Spleen (tissue), 11 donors: ENCODE measurements around the gene MYLK4. TPM values are rescaled to one million over a fixed set of nuclear protein-coding genes. Genes with fewer than 3 reads are reported as not detected.

Source experiments
- DNase-seq: peaks from one replicate; pipeline ENCODE4 v3.0.0-alpha.2; 2020
- H3K27ac ChIP-seq, 8 donors: fragments of 200-600 bp; sonication (generic) in 7 of 8; 1 replicate in 4 of 8; 2 replicates in 4 of 8; pipeline versions ENCODE4 v1.5.0 to v1.8.0; 2016 to 2021; ENCODE audit warnings: inconsistent platforms in 4 of 8, mild to moderate bottlenecking in 4 of 8, moderate library complexity in 1 of 8
- H3K27me3 ChIP-seq, 7 donors: fragments of 200-600 bp; sonication (generic) in 6 of 7; replicated peaks in 1 of 7; 1 replicate in 4 of 7; 2 replicates in 3 of 7; pipeline versions ENCODE4 v1.5.0 to v1.8.0; 2016 to 2021; ENCODE audit warnings: inconsistent platforms in 3 of 7, mild to moderate bottlenecking in 1 of 7
- H3K36me3 ChIP-seq, 6 donors: fragments of 200-600 bp; sonication (generic) in 5 of 6; 1 replicate in 4 of 6; 2 replicates in 2 of 6; pipeline versions ENCODE4 v1.5.0 to v1.8.0; 2016 to 2021; ENCODE audit warnings: inconsistent platforms in 2 of 6
- H3K4me1 ChIP-seq, 6 donors: fragments of 200-600 bp; sonication (generic) in 5 of 6; 1 replicate in 3 of 6; 2 replicates in 3 of 6; pipeline versions ENCODE4 v1.5.0 to v1.8.0; 2016 to 2021; ENCODE audit warnings: inconsistent platforms in 3 of 6
- H3K4me3 ChIP-seq, 8 donors: fragments of 200-600 bp; sonication (generic) in 7 of 8; 1 replicate in 4 of 8; 2 replicates in 4 of 8; pipeline versions ENCODE4 v1.5.0 to v1.8.0; 2016 to 2021; ENCODE audit warnings: inconsistent platforms in 4 of 8, mild to moderate bottlenecking in 4 of 8, moderate library complexity in 2 of 8
- H3K9me3 ChIP-seq, 8 donors: fragments of 200-600 bp; sonication (generic) in 7 of 8; 1 replicate in 4 of 8; 2 replicates in 4 of 8; pipeline versions ENCODE4 v1.5.0 to v1.8.0; 2016 to 2021; ENCODE audit warnings: inconsistent platforms in 4 of 8
- POLR2A ChIP-seq, 3 donors: fragments of 450-650 bp; IDR thresholded peaks; one replicate each; pipeline ENCODE4 v1.5.1; 2017; ENCODE audit warnings: antibody characterized with exemption in 3 of 3, mild to moderate bottlenecking in 1 of 3
- POLR2AphosphoS5 ChIP-seq, 3 donors: sonication (generic); formaldehyde crosslinking; IDR thresholded peaks; one replicate each; pipeline ENCODE4 v1.5.1; 2017; ENCODE audit warnings: antibody characterized with exemption in 3 of 3
- WGBS, 5 donors: extraction: QIAGEN DNeasy Blood & Tissue Kit in 3 of 5; methylation state at CpG; one replicate each; pipeline versions ENCODE4 v1.1.5 to v1.1.7; 2013 to 2018; 5-methylcytosine and 5-hydroxymethylcytosine counted together
- intact Hi-C: fragments of 100-400 bp; cut with DNase I; formaldehyde crosslinking; loops from one replicate; pipeline ENCODE4 v1.15.0; 2023; ENCODE audit warnings: low total_unique reads
- polyA plus RNA-seq, 3 donors: library from polyadenylated mRNA; stranded (reverse); fragments of 200-250 nt; gene quantifications; one replicate each; pipeline ENCODE4 v1.2.1, GENCODE V29; 2013
- total RNA-seq, 7 donors: library from RNA; depleted of rRNA in 3 of 7; stranded (reverse); fragments of >200 nt in 3 of 7; fragmentation: NEBNext Ultra II Directional in 4 of 7; extraction: Animal tissue kit (Norgen Biotek cat#: 25700) in 4 of 7; gene quantifications; one replicate each; pipeline versions ENCODE4 v1.1.0 to v1.2.1, GENCODE V29; 2016 to 2021
- TF ChIP-seq, protein P1 (sequence below), 11 experiments: fragments of 200-600 bp in 7 of 11; fragments of 450-650 bp in 4 of 11; sonication (generic) in 4 of 11; IDR thresholded peaks in 8 of 11; conservative IDR thresholded peaks in 3 of 11; 1 replicate in 7 of 11; 2 replicates in 4 of 11; pipeline versions ENCODE4 v1.4.0 to v1.8.0; 2016 to 2021; ENCODE audit warnings: antibody characterized with exemption in 11 of 11, inconsistent platforms in 4 of 11, mild to moderate bottlenecking in 1 of 11
- donor health status: healthy with polysubstance abuse.
- donor health status: DM: no; HTN: no; CAD: no; lungs with moderate emphysema.
- donor health status: DM: no; HTN: no; CAD: no.
- donor health status: Bipolar disorder and iron deficiency.
- donor health status: healthy.
- donor health status: DM: no; HTN: no; CAD: no.
- donor health status: DM: yes; HTN: yes; CAD: no.

MYLK4 gene
- total and polyA plus RNA-seq, 10 donors = 0.21 to 1.9 (median 0.76) TPM

DNA sequence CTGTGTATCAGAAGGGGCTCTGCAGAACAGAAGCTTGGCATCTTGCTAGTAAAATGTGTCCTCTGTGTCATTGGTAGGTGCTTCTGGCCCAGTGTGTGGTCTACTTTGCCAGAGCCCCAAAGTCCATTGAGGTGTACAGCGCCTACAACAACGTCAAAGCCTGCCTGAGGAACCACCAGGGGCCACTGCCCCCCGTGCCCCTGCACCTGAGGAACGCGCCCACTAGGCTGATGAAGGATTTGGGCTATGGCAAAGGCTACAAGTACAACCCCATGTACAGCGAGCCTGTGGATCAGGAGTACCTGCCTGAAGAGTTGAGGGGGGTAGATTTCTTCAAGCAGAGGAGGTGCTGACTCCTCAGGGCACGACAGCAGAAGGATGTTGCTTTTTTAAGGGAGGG, 34.2 kb upstream of the MYLK4 start:
- Histone ChIP-seq H3K27me3 (no peaks in the 10 kb centered on the region), H3K4me1 (peaks cover 0 to 19% (median 7%) of the 10 kb centered on the region in 6 donors), H3K4me3 (no peak overlapping the region), H3K36me3 (peaks cover 0 to 87% (median 37%) of the 10 kb centered on the region in 6 donors), H3K9me3 (no peaks in the 10 kb centered on the region), H3K27ac (no peak overlapping the region)
- no peak for DNase-seq
- intact Hi-C loops = no loop called here
- TF ChIP-seq POLR2A (IDR thresholded peaks at IDR 0.05) (no peak), POLR2AphosphoS5 (IDR thresholded peaks at IDR 0.05) (no peak)
- TF ChIP-seq, protein P1, sequence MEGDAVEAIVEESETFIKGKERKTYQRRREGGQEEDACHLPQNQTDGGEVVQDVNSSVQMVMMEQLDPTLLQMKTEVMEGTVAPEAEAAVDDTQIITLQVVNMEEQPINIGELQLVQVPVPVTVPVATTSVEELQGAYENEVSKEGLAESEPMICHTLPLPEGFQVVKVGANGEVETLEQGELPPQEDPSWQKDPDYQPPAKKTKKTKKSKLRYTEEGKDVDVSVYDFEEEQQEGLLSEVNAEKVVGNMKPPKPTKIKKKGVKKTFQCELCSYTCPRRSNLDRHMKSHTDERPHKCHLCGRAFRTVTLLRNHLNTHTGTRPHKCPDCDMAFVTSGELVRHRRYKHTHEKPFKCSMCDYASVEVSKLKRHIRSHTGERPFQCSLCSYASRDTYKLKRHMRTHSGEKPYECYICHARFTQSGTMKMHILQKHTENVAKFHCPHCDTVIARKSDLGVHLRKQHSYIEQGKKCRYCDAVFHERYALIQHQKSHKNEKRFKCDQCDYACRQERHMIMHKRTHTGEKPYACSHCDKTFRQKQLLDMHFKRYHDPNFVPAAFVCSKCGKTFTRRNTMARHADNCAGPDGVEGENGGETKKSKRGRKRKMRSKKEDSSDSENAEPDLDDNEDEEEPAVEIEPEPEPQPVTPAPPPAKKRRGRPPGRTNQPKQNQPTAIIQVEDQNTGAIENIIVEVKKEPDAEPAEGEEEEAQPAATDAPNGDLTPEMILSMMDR (IDR thresholded peaks at IDR 0.05 in 8 of 11, conservative IDR thresholded peaks at IDR 0.05 in 3 of 11) = no peak
- WGBS, 5 donors = 91 to 96% (median 93%) methylated on average over 3 to 7 of the region's 7 CpGs

DNA sequence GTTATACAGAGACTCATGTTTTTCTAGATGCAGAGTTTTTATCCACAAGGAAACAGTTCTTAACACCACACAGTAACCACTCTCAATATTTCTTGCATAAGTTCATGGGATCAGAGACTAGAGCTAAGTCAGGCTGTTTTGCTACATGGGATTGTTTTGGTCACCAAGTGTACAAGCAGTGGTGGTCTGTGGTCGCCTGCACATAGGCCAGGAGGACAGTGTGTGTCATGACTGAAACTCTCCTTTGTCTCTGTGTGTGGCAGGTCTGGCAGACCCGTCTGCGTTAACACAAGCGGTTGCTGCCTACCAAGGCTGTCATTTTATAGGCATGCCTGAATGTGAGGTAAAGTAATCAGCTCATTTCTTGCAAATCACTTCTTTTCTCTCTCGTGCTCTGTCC, 33.3 kb upstream of the MYLK4 start:
- Histone ChIP-seq H3K36me3 (peaks cover 0 to 96% (median 46%) of the 10 kb centered on the region in 6 donors), H3K4me1 (peaks cover 0 to 19% (median 7%) of the 10 kb centered on the region in 6 donors), H3K27ac (peak overlapping the region in 1 of 8 donors; percentile 15), H3K4me3 (no peak overlapping the region), H3K9me3 (no peaks in the 10 kb centered on the region), H3K27me3 (no peaks in the 10 kb centered on the region)
- DNase-seq = no peak
- TF ChIP-seq POLR2AphosphoS5 (IDR thresholded peaks at IDR 0.05) = no peak
- TF ChIP-seq, protein P1 (IDR thresholded peaks at IDR 0.05 in 8 of 11, conservative IDR thresholded peaks at IDR 0.05 in 3 of 11) = no peak
- WGBS, 5 donors = 75 to 92% (median 84%) methylated on average over 5 of the region's 5 CpGs
- intact Hi-C loops = no loop called here

DNA sequence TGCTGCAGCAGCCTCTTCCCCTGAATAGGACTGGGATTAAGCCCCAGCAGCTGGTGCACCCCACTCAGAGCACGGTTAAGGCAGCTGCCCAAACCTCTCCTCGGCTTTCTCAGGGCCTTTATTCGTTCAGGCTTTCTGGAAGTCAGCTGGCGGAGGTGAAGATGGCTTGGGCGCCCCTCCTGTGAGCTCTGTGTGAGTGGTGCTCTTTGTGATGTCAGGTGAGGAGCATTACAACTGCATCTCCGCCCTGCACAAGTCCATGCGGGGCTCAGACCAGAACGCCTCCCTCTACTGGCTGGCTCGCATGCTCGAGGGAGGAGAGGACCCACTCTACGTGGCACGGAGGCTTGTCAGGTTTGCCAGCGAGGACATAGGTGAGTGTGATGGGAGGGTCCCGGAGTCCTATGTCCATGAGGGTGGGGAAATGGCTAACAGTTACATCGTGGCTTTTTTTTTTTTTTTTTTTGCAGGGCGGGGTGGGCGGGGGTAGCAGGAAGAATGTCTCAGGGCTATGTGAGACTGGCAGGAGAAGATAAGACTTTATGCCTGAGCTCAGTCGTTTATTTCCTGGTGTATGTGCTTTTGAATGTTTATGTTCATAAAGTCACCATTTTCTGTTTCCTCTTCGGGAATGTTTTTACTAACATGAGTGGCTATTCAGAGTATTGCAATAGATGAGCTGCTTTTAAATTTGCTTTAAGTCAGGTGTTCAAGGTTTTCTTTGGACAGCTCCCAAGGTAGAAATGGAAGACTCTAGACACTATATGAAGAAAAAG, 32.7 kb upstream of the MYLK4 start:
- H3K27ac ChIP-seq = peak overlapping the region in 1 of 8 donors; percentile 38
- intact Hi-C loops = no loop called here
- peaks cover 0 to 19% (median 7%) of the 10 kb centered on the region in 6 donors for H3K4me1 ChIP-seq
- H3K4me3 ChIP-seq = no peak overlapping the region
- H3K36me3 ChIP-seq = peaks cover 0 to 98% (median 47%) of the 10 kb centered on the region in 6 donors
- no peaks in the 10 kb centered on the region for H3K27me3 ChIP-seq
- no peaks in the 10 kb centered on the region for H3K9me3 ChIP-seq
- TF ChIP-seq, protein P1 (IDR thresholded peaks at IDR 0.05 in 8 of 11, conservative IDR thresholded peaks at IDR 0.05 in 3 of 11) = no peak
- TF ChIP-seq POLR2AphosphoS5 (IDR thresholded peaks at IDR 0.05) (no peak), POLR2A (IDR thresholded peaks at IDR 0.05) (no peak)
- WGBS, 5 donors = 38 to 62% (median 47%) methylated on average over 19 of the region's 19 CpGs
- no peak for DNase-seq

DNA sequence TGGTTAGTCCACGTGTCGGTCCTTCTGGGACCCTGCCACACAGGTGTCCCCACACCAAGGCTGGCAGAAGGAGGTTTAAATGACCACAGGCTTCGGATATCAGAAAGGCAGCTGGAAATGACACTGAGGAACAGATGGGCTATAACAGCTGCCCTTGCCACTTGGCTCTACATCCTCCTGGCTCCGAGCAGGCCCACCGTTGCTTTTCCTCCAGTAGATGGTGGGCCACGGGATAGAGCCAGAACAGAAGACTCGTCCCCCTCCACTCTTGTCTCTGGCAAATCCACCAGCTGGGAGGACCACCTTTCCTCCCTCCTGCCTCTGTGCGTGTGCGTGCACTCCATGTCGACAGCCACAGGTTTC, 32.1 kb upstream of the MYLK4 start:
- no peaks in the 10 kb centered on the region for H3K27me3 ChIP-seq
- TF ChIP-seq POLR2AphosphoS5 (IDR thresholded peaks at IDR 0.05) (no peak), POLR2A (IDR thresholded peaks at IDR 0.05) (no peak)
- TF ChIP-seq, protein P1 (IDR thresholded peaks at IDR 0.05 in 8 of 11, conservative IDR thresholded peaks at IDR 0.05 in 3 of 11) = no peak
- H3K4me1 ChIP-seq = peaks cover 0 to 19% (median 7%) of the 10 kb centered on the region in 6 donors
- H3K27ac ChIP-seq = peak overlapping the region in 1 of 8 donors; percentile 38
- H3K9me3 ChIP-seq = no peaks in the 10 kb centered on the region
- peaks cover 0 to 98% (median 47%) of the 10 kb centered on the region in 6 donors for H3K36me3 ChIP-seq
- intact Hi-C loops = no loop called here
- no peak overlapping the region for H3K4me3 ChIP-seq
- DNase-seq = no peak
- WGBS, 5 donors = 61 to 78% (median 62%) methylated on average over 8 to 10 of the region's 10 CpGs
